ENCODE data around the gene VAMP5. TPM values are rescaled to one million over a fixed set of nuclear protein-coding genes. Genes with fewer than 3 reads are reported as not detected.

The VAMP5 gene
- total and polyA plus RNA-seq, 2 donors (not counting 1 experiment from before 2014, with no cell fraction given): 16.9 to 28.6 TPM

- Histone ChIP-seq H4K20me1 (ENCODE audit: control insufficient read depth, insufficient read depth, low read length, poor library complexity, severe bottlenecking) (peaks cover 14% of the 10 kb centered on the region), H3K4me2 (replicated peaks; ENCODE audit: low read depth, low read length, poor library complexity, severe bottlenecking) (peak overlapping the region; percentile 83), H3K4me1 (ENCODE audit: control insufficient read depth in 2 of 2, insufficient read depth in 2 of 2, low read length in 2 of 2) (peaks cover 20 to 25% of the 10 kb centered on the region in 2 donors), H3K4me3 (ENCODE audit: control extremely low read depth in 1 of 5, extremely low read depth in 1 of 5, insufficient read depth in 1 of 5, low read depth in 2 of 5, low read length in 4 of 5) (peak overlapping the region; percentile 65 to 93 (median 86)), H3K9ac (ENCODE audit: low read length) (peak overlapping the region; percentile 97), H2AFZ (ENCODE audit: insufficient read depth, low read depth, low read length, poor library complexity, severe bottlenecking) (no peak overlapping the region), H3K79me2 (ENCODE audit: control insufficient read depth, insufficient read depth, low read length) (peaks cover 36% of the 10 kb centered on the region), H3K27me3 (replicated peaks in 1 of 4; ENCODE audit: control extremely low read depth in 1 of 4, control insufficient read depth in 3 of 4, insufficient read depth in 4 of 4, low read length in 3 of 4) (no peaks in the 10 kb centered on the region), H3K9me3 (ENCODE audit: control extremely low read depth in 1 of 3, control insufficient read depth in 2 of 3, insufficient read depth in 1 of 3, low read length in 2 of 3) (no peaks in the 10 kb centered on the region), H3K27ac (ENCODE audit: low read length in 2 of 2) (peak overlapping the region in 1 of 2 donors; percentile 81), H3K36me3 (replicated peaks in 1 of 2; ENCODE audit: control extremely low read depth in 1 of 2, control insufficient read depth in 1 of 2, extremely low read depth in 1 of 2, insufficient read depth in 2 of 2, low read length in 1 of 2) (peaks cover 0 to 28% of the 10 kb centered on the region in 2 experiments)
- Mint-ChIP-seq H3K4me3 (peak overlapping the region; percentile 92), H3K9me3 (ENCODE audit: insufficient read depth) (no peaks in the 10 kb centered on the region), H3K27ac (peak overlapping the region; percentile 95), H3K4me1 (peaks cover 34% of the 10 kb centered on the region), H3K27me3 (no peaks in the 10 kb centered on the region)
- CTCF ChIA-PET: interaction anchor here (2.1 to 4.5 kb wide), 2 partner anchors 12 to 45 kb away, joined by 11 to 21 read pairs; partner anchors contain the start of gene VAMP5
- no peak for TF ChIP-seq CTCF (IDR thresholded peaks at IDR 0.05)
- TF ChIP-seq EZH2 (IDR thresholded peaks at IDR 0.05; ENCODE audit: borderline replicate concordance, insufficient read depth, low read depth, low read length, poor library complexity, severe bottlenecking): no peak
- POLR2A ChIA-PET: interaction anchor here (1.1 to 2.9 kb wide), 5 partner anchors 9 to 58 kb away, joined by 3 to 8 read pairs (median 4); partner anchors contain the start of genes MAT2A and VAMP5
- 67% methylated on average over 1 of the region's 3 CpGs for WGBS (ENCODE audit: insufficient coverage)
- intact Hi-C loops (cut with micrococcal nuclease): no loop called here
- ATAC-seq (ENCODE audit: low read depth) (no peak), DNase-seq (no peak)
These were observed 12.4 kb downstream of the VAMP5 start for GRCh38 chr2:85596486-85597143.

DNA sequence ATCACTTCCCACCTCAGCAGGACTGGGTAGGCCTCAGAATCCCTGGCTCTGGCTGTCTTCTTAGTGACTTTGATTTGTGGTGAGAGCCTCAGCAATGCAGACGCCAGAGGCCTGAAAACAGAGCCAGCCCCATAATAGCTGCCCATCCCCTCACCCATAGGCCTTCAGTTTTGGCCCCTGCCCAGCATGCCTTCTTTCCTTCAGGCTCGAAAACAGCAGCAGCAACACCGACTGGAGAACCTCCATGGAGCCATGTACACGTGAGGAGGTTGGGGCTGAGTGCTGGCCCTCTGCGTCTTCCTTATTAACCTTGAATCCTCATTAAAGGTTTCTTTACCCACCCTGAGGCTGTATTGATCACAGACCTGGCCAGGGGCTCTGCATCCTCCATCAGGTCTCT lies 13.0 kb downstream of the VAMP5 start:
- H3K9me3 ChIP-seq (ENCODE audit: control extremely low read depth in 1 of 3, control insufficient read depth in 2 of 3, insufficient read depth in 1 of 3, low read length in 2 of 3): no peaks in the 10 kb centered on the region
- no peak overlapping the region for H3K27ac ChIP-seq (ENCODE audit: low read length in 2 of 2)
- H3K4me3 Mint-ChIP-seq: peak overlapping the region; percentile 92
- no peak overlapping the region for H3K4me3 ChIP-seq (ENCODE audit: control extremely low read depth in 1 of 5, extremely low read depth in 1 of 5, insufficient read depth in 1 of 5, low read depth in 2 of 5, low read length in 4 of 5)
- WGBS (ENCODE audit: insufficient coverage): 97% methylated on average over 5 of the region's 5 CpGs
- H3K4me2 ChIP-seq (replicated peaks; ENCODE audit: low read depth, low read length, poor library complexity, severe bottlenecking): no peak overlapping the region
- TF ChIP-seq EZH2 (IDR thresholded peaks at IDR 0.05; ENCODE audit: borderline replicate concordance, insufficient read depth, low read depth, low read length, poor library complexity, severe bottlenecking) (no peak), CTCF (IDR thresholded peaks at IDR 0.05) (no peak)
- H3K4me1 Mint-ChIP-seq: peaks cover 39% of the 10 kb centered on the region
- ChIA-PET CTCF (interaction anchor here (4.5 kb wide), 1 partner anchor 46 kb away, joined by 21 read pairs; no protein-coding TSS in a partner anchor), POLR2A (interaction anchor here (2.9 kb wide), 1 partner anchor 12 kb away, joined by 8 read pairs; the partner anchor contains the start of gene VAMP5)
- DNase-seq: no peak
- no peak overlapping the region for H3K27ac Mint-ChIP-seq
- H3K9me3 Mint-ChIP-seq (ENCODE audit: insufficient read depth): no peaks in the 10 kb centered on the region
- peaks cover 0 to 28% of the 10 kb centered on the region in 2 experiments for H3K36me3 ChIP-seq (replicated peaks in 1 of 2; ENCODE audit: control extremely low read depth in 1 of 2, control insufficient read depth in 1 of 2, extremely low read depth in 1 of 2, insufficient read depth in 2 of 2, low read length in 1 of 2)
- peaks cover 14% of the 10 kb centered on the region for H4K20me1 ChIP-seq (ENCODE audit: control insufficient read depth, insufficient read depth, low read length, poor library complexity, severe bottlenecking)
- no peak for ATAC-seq (ENCODE audit: low read depth)
- peaks cover 36% of the 10 kb centered on the region for H3K79me2 ChIP-seq (ENCODE audit: control insufficient read depth, insufficient read depth, low read length)
- H3K4me1 ChIP-seq (ENCODE audit: control insufficient read depth in 2 of 2, insufficient read depth in 2 of 2, low read length in 2 of 2): peaks cover 23 to 31% of the 10 kb centered on the region in 2 donors
- H3K9ac ChIP-seq (ENCODE audit: low read length): no peak overlapping the region
- H3K27me3 ChIP-seq (replicated peaks in 1 of 4; ENCODE audit: control extremely low read depth in 1 of 4, control insufficient read depth in 3 of 4, insufficient read depth in 4 of 4, low read length in 3 of 4): no peaks in the 10 kb centered on the region
- no peak overlapping the region for H2AFZ ChIP-seq (ENCODE audit: insufficient read depth, low read depth, low read length, poor library complexity, severe bottlenecking)
- intact Hi-C loops (cut with micrococcal nuclease): no loop called here
- H3K27me3 Mint-ChIP-seq: no peaks in the 10 kb centered on the region

Measured in B cell (primary cell).